NCI-H82 (cell line): ENCODE data around the gene DBNDD2.

Source experiments
- DNase-seq: peaks from one replicate; lab custom pipeline; 2025; lab: John Stamatoyannopoulos, UW

DBNDD2 gene

GRCh38 chr20:45419188-45420091, 11.4 kb downstream of the DBNDD2 start:
- DNase-seq, result no peak

- DNase-seq, result no peak
Observed at GRCh38 chr20:45420125-45420524, 12.0 kb downstream of the DBNDD2 start.

- DNase-seq, result no peak
Observed at GRCh38 chr20:45423700-45424099, 15.6 kb downstream of the DBNDD2 start.

GRCh38 chr20:45425561-45425960, 17.5 kb downstream of the DBNDD2 start:
- no peak for DNase-seq

- peak; percentile 28 for DNase-seq
Observed at GRCh38 chr20:45426320-45427016, 18.4 kb downstream of the DBNDD2 start.

GRCh38 chr20:45427236-45428149, 19.4 kb downstream of the DBNDD2 start:
- DNase-seq, result peak; percentile 47

- no peak for DNase-seq
Observed at GRCh38 chr20:45429618-45430017, 21.5 kb downstream of the DBNDD2 start.

- DNase-seq, result no peak
Observed at GRCh38 chr20:45432294-45432693, 24.2 kb downstream of the DBNDD2 start.

- DNase-seq, result no peak
Observed at GRCh38 chr20:45433316-45433715, 25.2 kb downstream of the DBNDD2 start.

GRCh38 chr20:45433976-45434375, 25.9 kb downstream of the DBNDD2 start:
- no peak for DNase-seq

GRCh38 chr20:45436732-45437485, 28.8 kb downstream of the DBNDD2 start:
- DNase-seq, result peak; percentile 90

GRCh38 chr20:45440424-45440823, 32.3 kb downstream of the DBNDD2 start:
- DNase-seq, result no peak

- no peak for DNase-seq
Observed at GRCh38 chr20:45440891-45441685, 33.0 kb downstream of the DBNDD2 start.

- DNase-seq, result no peak
Observed at GRCh38 chr20:45441746-45442145, 33.7 kb downstream of the DBNDD2 start.

- DNase-seq, result no peak
Observed at GRCh38 chr20:45444050-45444449, 36.0 kb downstream of the DBNDD2 start.

GRCh38 chr20:45445805-45446562, 37.9 kb downstream of the DBNDD2 start:
- peak; percentile 67 for DNase-seq

GRCh38 chr20:45448270-45448669, 40.2 kb downstream of the DBNDD2 start:
- no peak for DNase-seq

GRCh38 chr20:45449528-45449927, 41.4 kb downstream of the DBNDD2 start:
- peak; percentile 81 for DNase-seq

GRCh38 chr20:45450097-45450818, 42.2 kb downstream of the DBNDD2 start:
- peak; percentile 71 for DNase-seq
